ENCODE measurements around the gene ZNF723.
"Not testable (repeated sequence)": the region's sequence is repeated elsewhere in the genome, so short reads cannot be mapped to it uniquely, and the experiment has no call there.

Gene ZNF723

GRCh38 chr19:22832031-22832762 is at the start of gene ZNF723:
Gene ZNF723 (plus strand): TSS chr19:22832291. CDS start chr19:22832380, 89 bp downstream.
- DNase-seq (ENCODE audit: low read depth): no peak

DNA sequence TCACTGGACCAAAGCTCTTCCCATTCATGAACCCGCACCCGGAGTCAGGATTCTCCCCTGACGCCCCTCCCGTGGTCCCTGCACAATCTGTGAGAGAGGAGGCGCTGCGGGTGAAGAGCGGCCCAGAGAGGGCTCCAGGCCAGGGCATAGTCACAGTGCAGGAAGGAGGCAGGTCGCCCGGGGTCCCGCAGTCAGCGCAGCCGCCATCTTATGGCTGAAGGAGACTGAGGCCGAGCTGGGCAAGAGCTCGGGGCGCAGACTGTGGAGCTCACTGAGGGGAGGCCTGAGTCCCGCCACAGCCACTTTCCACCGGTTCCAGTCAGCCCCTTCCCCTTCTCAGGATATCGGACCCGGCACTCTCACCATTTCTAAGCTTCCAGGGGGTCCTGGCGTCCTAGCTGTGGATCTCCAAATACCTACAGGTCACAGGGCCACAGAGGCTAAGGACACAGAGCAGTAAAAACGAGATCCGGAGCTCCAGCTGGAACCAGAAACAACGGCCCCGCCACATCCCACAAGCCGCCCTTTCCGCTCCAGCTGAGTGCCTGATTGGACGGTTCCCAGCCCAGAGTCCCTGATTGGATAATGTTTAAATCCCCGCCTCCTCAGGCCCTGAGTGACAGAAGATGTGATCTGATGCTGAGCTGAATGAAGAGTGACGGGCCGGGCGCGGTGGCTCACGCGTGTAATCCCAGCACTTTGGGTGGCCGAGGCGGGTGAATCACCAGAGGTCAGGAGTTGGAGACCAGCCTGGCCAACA is 48.3 kb upstream of the ZNF723 start, which contains the start of gene ZNF99:
Gene ZNF99, minus strand, starts transcription at position 501 of the 760 bp plus-strand sequence. Its CDS starts 135 bp downstream, at position 366.
- DNase-seq (ENCODE audit: low read depth): no peak

DNA sequence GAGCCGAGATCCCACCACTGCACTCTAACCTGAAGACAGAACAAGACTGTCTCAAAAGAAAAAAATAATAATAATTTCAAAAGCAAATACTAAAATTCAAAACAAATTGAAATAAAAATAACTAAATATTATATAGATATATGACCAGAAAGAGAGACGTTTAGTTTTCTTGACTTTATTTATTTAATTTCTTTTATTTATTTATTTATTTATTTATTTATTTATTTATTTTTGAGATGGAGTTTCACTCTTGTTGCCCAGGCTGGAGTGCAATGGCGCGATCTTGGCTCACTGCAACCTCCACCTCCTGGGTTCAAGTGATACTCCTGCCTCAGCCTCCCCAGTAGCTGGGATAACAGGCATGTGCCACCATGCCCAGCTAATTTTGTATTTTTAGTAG is 39.2 kb upstream of the ZNF723 start:
- DNase-seq (ENCODE audit: low read depth): not testable (repeated sequence)

DNA sequence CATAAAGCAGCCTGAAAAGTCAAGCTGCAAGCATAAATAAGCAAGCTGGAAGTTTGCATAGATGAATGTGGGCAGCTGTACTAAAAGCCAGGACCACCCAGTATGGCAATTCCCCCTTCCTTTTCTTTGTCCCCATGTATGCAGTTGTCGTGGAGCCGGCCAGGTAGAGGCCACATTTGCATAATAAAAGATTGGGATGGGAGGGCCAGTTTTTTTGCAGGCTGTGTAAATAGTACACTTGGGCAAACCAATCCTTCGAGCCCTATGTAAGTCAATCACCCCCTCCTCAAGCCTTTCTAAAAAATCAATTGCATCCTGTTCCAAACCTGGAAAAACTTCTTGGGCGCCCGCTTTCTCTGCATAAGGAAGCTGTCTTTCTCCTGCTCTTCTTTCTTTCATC is 35.1 kb upstream of the ZNF723 start:
- no peak for DNase-seq (ENCODE audit: low read depth)

GRCh38 chr19:22806418-22806817 is 25.7 kb upstream of the ZNF723 start:
- DNase-seq (ENCODE audit: low read depth): no peak

DNA sequence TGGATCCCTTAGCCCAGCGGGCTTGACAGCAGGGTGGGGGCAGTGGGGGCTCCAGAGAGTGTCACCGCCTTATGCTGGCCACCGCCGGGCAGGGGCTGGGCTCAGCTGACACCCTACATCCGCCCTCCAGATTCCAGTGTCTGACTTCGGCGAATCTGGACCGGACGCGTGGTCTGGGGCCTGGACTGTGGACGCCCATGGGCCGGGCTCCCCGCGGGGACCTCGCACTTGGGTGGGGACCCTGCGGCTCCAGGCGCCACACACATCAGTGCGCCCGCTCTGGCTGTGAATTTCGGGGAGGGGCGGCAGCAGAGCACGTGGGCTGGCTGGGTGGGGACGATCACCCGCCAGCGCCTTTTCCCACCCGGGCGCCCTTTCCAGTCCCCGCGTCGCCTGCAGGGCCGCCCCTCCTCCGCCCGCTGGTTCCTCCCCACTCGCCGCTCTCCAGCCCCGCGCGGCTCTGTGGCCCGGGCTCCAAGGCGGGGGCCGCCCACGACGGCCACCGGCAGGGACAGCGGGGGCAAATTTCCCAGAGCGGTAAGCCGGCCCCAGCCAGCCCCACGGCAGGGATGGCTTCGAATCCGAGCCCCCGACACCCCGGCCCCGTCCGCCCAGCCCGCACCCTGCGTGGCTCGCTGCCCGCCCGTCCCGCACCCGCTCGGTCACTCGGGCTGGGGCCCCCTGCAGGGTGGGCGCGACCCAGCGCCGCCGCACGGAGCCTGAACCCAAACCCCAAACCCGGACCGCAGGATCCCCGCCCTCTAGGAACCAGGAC is 24.8 kb upstream of the ZNF723 start:
- no peak for DNase-seq (ENCODE audit: low read depth)

DNA sequence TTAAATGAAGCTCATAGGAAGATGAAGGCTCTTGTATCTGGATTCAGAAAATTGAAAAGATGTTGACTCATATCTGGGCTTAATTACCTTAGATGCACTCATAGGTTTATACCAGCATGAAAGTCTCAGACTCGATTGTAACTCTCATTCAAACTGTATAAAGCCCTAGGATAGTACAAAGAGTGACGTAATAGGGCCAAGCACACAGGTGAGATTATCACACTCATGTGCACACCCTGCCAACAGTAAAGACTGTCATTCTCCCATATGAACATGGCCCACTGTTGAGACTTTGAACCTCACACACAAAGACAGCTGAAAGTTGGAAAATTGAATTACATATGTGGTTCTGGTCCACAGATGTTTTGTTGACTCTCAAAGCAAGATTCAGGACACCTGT is 18.0 kb upstream of the ZNF723 start:
- DNase-seq (ENCODE audit: low read depth): no peak

GRCh38 chr19:22831211-22831610 is 880 bp upstream of the ZNF723 start:
- DNase-seq (ENCODE audit: low read depth): no peak

DNA sequence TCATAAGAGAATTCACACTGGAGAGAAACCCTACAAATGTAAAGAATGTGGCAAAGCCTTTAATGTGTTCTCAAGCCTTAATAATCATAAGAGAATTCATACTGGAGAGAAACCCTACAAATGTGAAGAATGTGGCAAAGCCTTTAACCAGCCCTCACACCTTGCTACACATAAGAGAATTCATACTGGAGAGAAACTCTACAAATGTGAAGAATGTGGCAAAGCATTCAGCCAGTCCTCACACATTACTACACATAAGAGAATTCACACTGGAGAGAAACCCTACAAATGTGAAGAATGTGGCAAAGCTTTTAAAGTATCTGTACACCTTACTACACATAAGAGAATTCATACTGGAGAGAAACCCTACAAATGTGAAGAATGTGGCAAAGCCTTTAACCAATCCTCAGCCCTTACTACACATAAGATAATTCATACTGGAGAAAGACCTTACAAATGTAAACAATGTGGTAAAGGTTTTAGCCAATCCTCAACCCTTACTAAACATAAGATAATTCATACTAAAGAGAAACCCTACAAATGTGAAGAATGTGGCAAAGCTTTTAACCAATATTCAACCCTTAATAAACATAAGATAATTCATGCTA is 25.7 kb downstream of the ZNF723 start:
- DNase-seq (ENCODE audit: low read depth): not testable (repeated sequence)

DNA sequence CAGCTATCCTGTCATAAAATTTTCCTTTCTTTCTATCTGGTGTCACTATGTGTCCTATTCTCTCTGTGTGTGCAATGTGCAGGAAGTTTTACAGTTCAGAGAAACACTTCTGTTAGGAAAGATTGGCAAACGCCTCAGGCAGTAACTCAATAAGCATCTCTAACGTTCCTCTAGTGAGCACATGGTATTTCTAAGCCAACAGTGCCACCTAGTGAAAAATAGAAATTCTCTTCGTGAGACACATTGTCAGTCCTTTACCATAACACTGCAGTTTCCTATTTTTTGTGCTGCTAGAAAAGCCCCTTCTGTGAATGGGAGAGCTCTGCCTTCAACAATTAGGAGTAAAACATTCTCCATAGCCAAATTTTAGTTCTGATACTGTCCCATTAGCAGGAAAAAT is 50.7 kb downstream of the ZNF723 start:
- DNase-seq (ENCODE audit: low read depth): peak; percentile 10

GRCh38 chr19:22893855-22894270 is 61.8 kb downstream of the ZNF723 start:
- DNase-seq (ENCODE audit: low read depth): no peak

DNA sequence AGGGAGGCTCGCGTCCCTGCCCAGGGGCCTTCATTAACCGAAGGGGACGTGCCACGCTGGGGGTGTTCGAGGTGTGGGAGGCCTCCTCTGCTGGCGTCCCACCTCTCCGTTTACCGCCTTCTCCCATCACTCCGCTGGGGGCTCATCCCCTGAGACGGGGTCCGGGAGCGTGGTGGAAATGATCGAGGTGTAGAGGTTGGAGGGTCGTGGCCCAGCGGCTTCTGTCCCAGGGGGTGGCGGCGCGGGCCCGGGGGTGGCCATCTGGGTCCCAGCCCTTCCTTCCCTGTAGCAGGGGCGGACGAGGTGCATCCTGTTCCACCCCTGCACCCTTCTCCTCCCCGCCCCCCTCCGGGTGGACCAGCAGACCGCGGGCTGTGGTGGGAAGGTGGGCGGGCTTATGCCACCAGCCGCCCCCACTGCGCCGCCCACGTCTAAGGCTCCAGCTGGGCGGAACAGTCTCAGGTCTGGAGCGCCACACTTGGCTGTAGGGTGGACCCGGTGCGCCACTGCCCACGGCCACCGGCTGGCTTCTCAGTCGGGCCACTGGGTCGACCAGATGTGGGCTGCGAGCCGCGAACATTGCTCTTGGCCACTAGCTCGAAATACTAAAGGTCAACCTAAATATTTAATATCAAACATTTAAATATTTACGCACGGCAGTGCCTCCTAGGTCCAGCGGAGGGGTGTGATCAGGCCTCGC is 69.5 kb downstream of the ZNF723 start:
- DNase-seq (ENCODE audit: low read depth): no peak
